ENCODE measurements around the gene SH3BGRL. TPM values are rescaled to one million over a fixed set of nuclear protein-coding genes. Genes with fewer than 3 reads are reported as not detected.
"Not testable (repeated sequence)": the region's sequence is repeated elsewhere in the genome, so short reads cannot be mapped to it uniquely, and the experiment has no call there.

The SH3BGRL gene
- total RNA-seq, 1 experiment from 2014 or later, result 41.8 TPM

GRCh38 chrX:81316163-81316562 is 114.3 kb downstream of the SH3BGRL start:
- WGBS (ENCODE audit: extremely low coverage, insufficient read length, low lambda C conversion rate), result no CpG with 5 or more reads among the region's 5 CpGs
- no peak for DNase-seq
- H2AK5ac ChIP-seq (ENCODE audit: insufficient read length, low read length), result no peak overlapping the region
- H3K4me2 ChIP-seq (ENCODE audit: insufficient read depth, insufficient read length, low read length), result no peak overlapping the region
- Mint-ChIP-seq H3K36me3 (ENCODE audit: insufficient read depth in 1 of 3, low read depth in 3 of 3) (peaks cover 12 to 20% (median 14%) of the 10 kb centered on the region in 3 experiments), H3K4me3 (no peak overlapping the region), H3K4me1 (no peaks in the 10 kb centered on the region), H3K9me3 (peaks cover 68 to 71% of the 10 kb centered on the region in 2 experiments), H3K27me3 (ENCODE audit: low read depth) (no peaks in the 10 kb centered on the region), H3K27ac (no peak overlapping the region)
- H3K9me3 ChIP-seq (ENCODE audit: control insufficient read depth, low read depth, low read length), result peaks cover 11% of the 10 kb centered on the region
- no peak overlapping the region for H2AFZ ChIP-seq (ENCODE audit: low read length)
- H4K5ac ChIP-seq (ENCODE audit: insufficient read length, low read depth, low read length), result no peak overlapping the region
- no peak overlapping the region for H3K18ac ChIP-seq (ENCODE audit: insufficient read length, low read depth, low read length)
- H2BK120ac ChIP-seq (ENCODE audit: low read depth, low read length, poor library complexity, severe bottlenecking), result no peak overlapping the region
- H2BK5ac ChIP-seq (ENCODE audit: insufficient read length, low read length), result no peak overlapping the region
- no peak overlapping the region for H3K4ac ChIP-seq (ENCODE audit: low read depth, low read length)
- H3K27me3 ChIP-seq (ENCODE audit: insufficient read depth, low read length), result no peaks in the 10 kb centered on the region
- no peaks in the 10 kb centered on the region; the same call in 1 of the 2 replicates for H3K79me2 ChIP-seq (ENCODE audit: insufficient read depth, low read length)
- H4K91ac ChIP-seq (ENCODE audit: insufficient read length, low read depth, low read length), result no peak overlapping the region
- no peak overlapping the region for H3K56ac ChIP-seq (ENCODE audit: insufficient read length, low read depth, low read length)
- no peak overlapping the region for H3T11ph ChIP-seq (ENCODE audit: low read length)
- no peak overlapping the region for H2BK20ac ChIP-seq (ENCODE audit: low read depth, low read length, poor library complexity, severe bottlenecking)
- no peak for TF ChIP-seq CTCF (conservative IDR thresholded peaks at IDR 0.05)
- no peak overlapping the region for H3K23ac ChIP-seq (ENCODE audit: insufficient read length, low read depth, low read length)
- no peak overlapping the region for H3K9ac ChIP-seq (ENCODE audit: extremely low read depth, insufficient read length, low read length)
- no peaks in the 10 kb centered on the region for H4K20me1 ChIP-seq (ENCODE audit: control insufficient read depth, insufficient read depth, insufficient read length)
- no peak overlapping the region for H4K8ac ChIP-seq (replicated peaks; ENCODE audit: insufficient read length, low read depth, low read length)
- no peak overlapping the region for H2BK15ac ChIP-seq (ENCODE audit: low read depth, low read length)
- no peaks in the 10 kb centered on the region for H3K4me1 ChIP-seq (ENCODE audit: insufficient read depth, low read length)
- no peak overlapping the region for H3K27ac ChIP-seq (ENCODE audit: insufficient read length, low read depth, low read length)
- H3K79me1 ChIP-seq (ENCODE audit: insufficient read depth, low read depth, low read length, poor library complexity, severe bottlenecking), result no peaks in the 10 kb centered on the region
- no peak overlapping the region for H2BK12ac ChIP-seq (ENCODE audit: insufficient read length, low read depth, low read length)
- H3K14ac ChIP-seq (ENCODE audit: insufficient read depth, low read length), result no peak overlapping the region
- H3K23me2 ChIP-seq (ENCODE audit: insufficient read length, low read depth, low read length, poor library complexity, severe bottlenecking), result no peaks in the 10 kb centered on the region

GRCh38 chrX:81331653-81332052 is 129.8 kb downstream of the SH3BGRL start:
- H3K4me2 ChIP-seq (ENCODE audit: insufficient read depth, insufficient read length, low read length); H3K4me1 Mint-ChIP-seq; H2BK20ac ChIP-seq (ENCODE audit: low read depth, low read length, poor library complexity, severe bottlenecking); H4K8ac ChIP-seq (replicated peaks; ENCODE audit: insufficient read length, low read depth, low read length); H3K4ac ChIP-seq (ENCODE audit: low read depth, low read length); H3K14ac ChIP-seq (ENCODE audit: insufficient read depth, low read length); H3K4me1 ChIP-seq (ENCODE audit: insufficient read depth, low read length); H2AFZ ChIP-seq (ENCODE audit: low read length); H2BK12ac ChIP-seq (ENCODE audit: insufficient read length, low read depth, low read length); DNase-seq; H3K27ac Mint-ChIP-seq; H3K36me3 Mint-ChIP-seq (ENCODE audit: insufficient read depth in 1 of 3, low read depth in 3 of 3); H3K4me3 Mint-ChIP-seq; H3K18ac ChIP-seq (ENCODE audit: insufficient read length, low read depth, low read length); H3K27me3 Mint-ChIP-seq (ENCODE audit: low read depth); H2BK120ac ChIP-seq (ENCODE audit: low read depth, low read length, poor library complexity, severe bottlenecking); H4K20me1 ChIP-seq (ENCODE audit: control insufficient read depth, insufficient read depth, insufficient read length); H4K5ac ChIP-seq (ENCODE audit: insufficient read length, low read depth, low read length); H2AK5ac ChIP-seq (ENCODE audit: insufficient read length, low read length); H2BK15ac ChIP-seq (ENCODE audit: low read depth, low read length); H3T11ph ChIP-seq (ENCODE audit: low read length); H2BK5ac ChIP-seq (ENCODE audit: insufficient read length, low read length); H3K27ac ChIP-seq (ENCODE audit: insufficient read length, low read depth, low read length); H3K79me1 ChIP-seq (ENCODE audit: insufficient read depth, low read depth, low read length, poor library complexity, severe bottlenecking); H3K79me2 ChIP-seq (ENCODE audit: insufficient read depth, low read length); H3K23ac ChIP-seq (ENCODE audit: insufficient read length, low read depth, low read length); H3K56ac ChIP-seq (ENCODE audit: insufficient read length, low read depth, low read length); H4K91ac ChIP-seq (ENCODE audit: insufficient read length, low read depth, low read length); H3K9ac ChIP-seq (ENCODE audit: extremely low read depth, insufficient read length, low read length); H3K23me2 ChIP-seq (ENCODE audit: insufficient read length, low read depth, low read length, poor library complexity, severe bottlenecking); H3K27me3 ChIP-seq (ENCODE audit: insufficient read depth, low read length): not testable (repeated sequence)
- peaks cover 11% of the 10 kb centered on the region for H3K9me3 ChIP-seq (ENCODE audit: control insufficient read depth, low read depth, low read length)
- no CpG with 5 or more reads among the region's 1 CpG for WGBS (ENCODE audit: extremely low coverage, insufficient read length, low lambda C conversion rate)
- peaks cover 75 to 92% of the 10 kb centered on the region in 2 experiments for H3K9me3 Mint-ChIP-seq
